Activated naive CD8-positive, alpha-beta T cell (primary cell): ENCODE results near the gene SUCNR1.
"Not testable (repeated sequence)": the region's sequence is repeated elsewhere in the genome, so short reads cannot be mapped to it uniquely, and the experiment has no call there.

Experiments
- H3K27ac Mint-ChIP-seq: one replicate; pipeline ENCODE4 v1.8.0; 2021; ENCODE audit warnings: mixed read lengths
- H3K27me3 Mint-ChIP-seq: one replicate; pipeline ENCODE4 v1.8.0; 2021; ENCODE audit warnings: mixed read lengths
- H3K36me3 Mint-ChIP-seq: one replicate; pipeline ENCODE4 v1.8.0; 2021; ENCODE audit warnings: mixed read lengths
- H3K4me1 Mint-ChIP-seq: one replicate; pipeline ENCODE4 v1.8.0; 2021; ENCODE audit warnings: low read depth, mixed read lengths
- H3K4me3 Mint-ChIP-seq: one replicate; pipeline ENCODE4 v1.8.0; 2021; ENCODE audit warnings: mild to moderate bottlenecking, mixed read lengths
- H3K9me3 Mint-ChIP-seq: one replicate; pipeline ENCODE4 v1.8.0; 2021; ENCODE audit warnings: low read depth, mixed read lengths

Gene SUCNR1

DNA sequence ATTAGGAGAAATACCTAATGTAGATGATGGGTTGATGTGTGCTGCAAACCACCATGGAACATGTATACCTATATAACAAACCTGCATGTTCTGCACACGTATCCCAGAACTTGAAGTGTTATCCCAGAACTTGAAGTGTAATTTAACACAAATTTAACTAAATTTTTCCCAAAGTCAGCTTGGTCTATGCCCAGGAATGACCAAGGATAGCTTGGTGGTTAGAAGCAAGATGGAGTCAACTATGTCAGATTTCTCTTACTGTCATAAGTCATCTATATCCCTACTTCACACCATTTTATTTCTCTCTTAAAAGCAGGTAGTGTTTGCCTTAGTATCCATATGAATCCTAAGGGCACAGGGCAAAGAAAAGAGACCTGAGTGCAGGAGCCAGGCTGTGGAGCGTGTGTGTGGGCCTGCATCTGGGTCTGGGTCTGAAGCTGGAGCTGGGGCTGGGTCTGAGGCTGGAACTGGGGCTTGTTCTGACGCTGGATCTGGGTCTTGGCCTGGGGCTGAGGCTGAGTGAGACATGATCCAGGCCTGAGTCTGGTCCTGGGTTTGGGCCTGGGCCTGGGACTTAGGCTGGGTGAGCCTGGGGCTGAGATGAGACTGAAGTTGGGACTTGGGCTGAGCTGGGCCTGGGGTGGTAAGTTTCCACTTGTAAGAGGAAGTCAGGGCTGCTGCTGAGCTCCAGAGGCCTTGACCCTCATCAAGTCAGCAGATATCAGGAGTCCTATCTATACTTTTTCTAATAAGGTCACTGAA, 14.2 kb downstream of the SUCNR1 start:
- not testable (repeated sequence) for H3K36me3 Mint-ChIP-seq, H3K4me3 Mint-ChIP-seq, H3K27me3 Mint-ChIP-seq, H3K9me3 Mint-ChIP-seq, H3K4me1 Mint-ChIP-seq, H3K27ac Mint-ChIP-seq

DNA sequence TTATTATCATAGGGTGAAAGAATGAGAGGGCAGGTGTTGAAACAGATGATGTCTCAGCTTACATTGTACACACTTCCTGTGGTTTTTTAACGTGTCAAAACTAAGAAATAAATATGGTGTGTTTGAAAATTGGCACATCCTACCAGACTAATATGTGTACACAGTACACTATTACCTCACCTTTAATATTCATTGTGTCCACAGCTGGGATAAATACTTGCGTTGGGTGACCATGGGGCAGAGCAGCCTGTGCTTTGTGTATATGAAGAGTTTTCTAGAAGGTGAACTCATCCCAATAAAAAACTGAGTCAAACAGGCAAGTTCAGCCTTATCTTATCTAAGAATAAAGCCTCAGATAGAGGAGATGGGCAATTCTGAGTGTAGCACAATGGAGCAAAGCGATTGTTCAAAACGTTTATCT, 17.3 kb downstream of the SUCNR1 start:
- no peak overlapping the region for H3K4me3 Mint-ChIP-seq
- H3K9me3 Mint-ChIP-seq = peaks cover 4% of the 10 kb centered on the region
- H3K27ac Mint-ChIP-seq = no peak overlapping the region
- peaks cover 10% of the 10 kb centered on the region for H3K4me1 Mint-ChIP-seq
- H3K27me3 Mint-ChIP-seq = no peaks in the 10 kb centered on the region
- peaks cover 3% of the 10 kb centered on the region for H3K36me3 Mint-ChIP-seq

- Mint-ChIP-seq H3K4me3 (no peak overlapping the region), H3K4me1 (peaks cover 10% of the 10 kb centered on the region), H3K9me3 (peaks cover 4% of the 10 kb centered on the region), H3K27ac (no peak overlapping the region), H3K27me3 (no peaks in the 10 kb centered on the region), H3K36me3 (peaks cover 3% of the 10 kb centered on the region)
These were observed 18.3 kb downstream of the SUCNR1 start for GRCh38 chr3:151891721-151892120.

- Mint-ChIP-seq H3K4me1 (peaks cover 10% of the 10 kb centered on the region), H3K36me3 (peaks cover 3% of the 10 kb centered on the region), H3K27me3 (no peaks in the 10 kb centered on the region), H3K27ac (no peak overlapping the region), H3K9me3 (peaks cover 4% of the 10 kb centered on the region), H3K4me3 (no peak overlapping the region)
These were observed 20.8 kb downstream of the SUCNR1 start for GRCh38 chr3:151894219-151894618.

GRCh38 chr3:151895478-151896241, 22.2 kb downstream of the SUCNR1 start:
- Mint-ChIP-seq H3K4me3 (no peak overlapping the region), H3K27me3 (no peaks in the 10 kb centered on the region), H3K9me3 (peaks cover 4% of the 10 kb centered on the region), H3K27ac (no peak overlapping the region), H3K4me1 (peaks cover 7% of the 10 kb centered on the region), H3K36me3 (peaks cover 3% of the 10 kb centered on the region)

DNA sequence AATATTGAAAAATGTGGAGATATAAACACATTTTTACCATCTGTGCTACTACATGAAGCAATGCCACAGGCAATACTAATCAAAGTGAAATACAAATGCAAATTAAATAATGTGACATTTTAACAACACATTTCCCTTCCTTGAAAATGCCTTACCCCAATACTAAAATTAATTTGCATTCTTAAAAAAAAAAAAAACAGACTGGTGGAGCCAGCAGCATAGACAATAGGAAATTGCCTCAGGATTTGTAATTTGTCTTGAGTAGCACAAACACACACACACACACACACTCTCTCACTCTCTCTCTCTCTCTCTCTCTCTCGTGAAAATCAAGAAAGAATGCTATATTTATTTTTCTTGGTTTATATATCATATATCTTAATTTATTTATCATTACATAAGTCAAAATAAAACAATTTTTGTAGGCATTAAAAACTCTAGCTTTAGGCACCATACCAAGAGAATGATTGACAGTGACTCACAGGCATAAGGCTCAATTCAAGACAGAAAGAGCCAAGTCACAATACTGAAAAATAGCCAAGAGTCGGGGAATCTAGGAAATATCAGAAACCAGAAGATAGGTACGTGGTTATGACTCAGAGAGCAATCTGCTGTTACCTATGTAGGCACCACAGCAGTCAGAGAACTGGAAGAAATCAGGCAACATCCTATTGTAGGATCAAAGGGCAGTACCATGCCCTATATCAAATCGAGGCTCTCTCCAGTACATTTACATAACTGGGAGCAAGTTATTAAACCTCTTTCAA, 23.0 kb downstream of the SUCNR1 start:
- Mint-ChIP-seq H3K27me3 (no peaks in the 10 kb centered on the region), H3K4me1 (peaks cover 3% of the 10 kb centered on the region), H3K4me3 (no peak overlapping the region), H3K27ac (no peak overlapping the region), H3K36me3 (peaks cover 3% of the 10 kb centered on the region), H3K9me3 (peaks cover 4% of the 10 kb centered on the region)

- not testable (repeated sequence) for H3K27ac Mint-ChIP-seq, H3K4me3 Mint-ChIP-seq, H3K4me1 Mint-ChIP-seq, H3K27me3 Mint-ChIP-seq, H3K9me3 Mint-ChIP-seq, H3K36me3 Mint-ChIP-seq
These were observed 24.7 kb downstream of the SUCNR1 start for GRCh38 chr3:151898121-151898520.

DNA sequence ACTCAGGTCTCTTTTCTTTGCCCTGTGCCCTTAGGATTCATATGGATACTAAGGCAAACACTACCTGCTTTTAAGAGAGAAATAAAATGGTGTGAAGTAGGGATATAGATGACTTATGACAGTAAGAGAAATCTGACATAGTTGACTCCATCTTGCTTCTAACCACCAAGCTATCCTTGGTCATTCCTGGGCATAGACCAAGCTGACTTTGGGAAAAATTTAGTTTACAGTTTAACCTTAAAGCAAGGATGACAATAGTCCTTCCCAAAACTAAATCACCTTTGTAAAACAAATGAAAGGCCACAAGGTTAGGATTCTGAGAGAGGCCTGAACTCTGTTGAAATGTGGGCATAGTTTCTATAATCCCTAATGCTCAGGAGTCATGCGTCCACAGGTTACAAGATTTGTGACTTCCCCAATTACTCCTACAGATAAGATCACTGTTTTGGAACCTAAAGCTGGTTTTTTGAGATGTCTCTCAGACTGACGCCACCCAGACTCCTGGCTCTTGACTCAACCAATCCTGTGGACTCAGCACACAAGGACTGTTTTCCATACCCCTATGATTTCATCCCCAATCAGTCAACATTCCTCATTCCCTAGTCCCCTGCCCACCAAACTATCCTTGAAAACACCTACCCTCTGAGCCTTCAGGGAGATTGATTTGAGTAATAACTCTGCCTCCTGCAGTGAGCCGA, 25.3 kb downstream of the SUCNR1 start:
- H3K9me3 Mint-ChIP-seq, H3K4me3 Mint-ChIP-seq, H3K27me3 Mint-ChIP-seq, H3K4me1 Mint-ChIP-seq, H3K27ac Mint-ChIP-seq, H3K36me3 Mint-ChIP-seq: not testable (repeated sequence)

- Mint-ChIP-seq H3K36me3 (no peaks in the 10 kb centered on the region), H3K4me3 (no peak overlapping the region), H3K9me3 (no peaks in the 10 kb centered on the region), H3K27me3 (no peaks in the 10 kb centered on the region), H3K27ac (no peak overlapping the region), H3K4me1 (peaks cover 3% of the 10 kb centered on the region)
These were observed 26.6 kb downstream of the SUCNR1 start for GRCh38 chr3:151899996-151900395.

DNA sequence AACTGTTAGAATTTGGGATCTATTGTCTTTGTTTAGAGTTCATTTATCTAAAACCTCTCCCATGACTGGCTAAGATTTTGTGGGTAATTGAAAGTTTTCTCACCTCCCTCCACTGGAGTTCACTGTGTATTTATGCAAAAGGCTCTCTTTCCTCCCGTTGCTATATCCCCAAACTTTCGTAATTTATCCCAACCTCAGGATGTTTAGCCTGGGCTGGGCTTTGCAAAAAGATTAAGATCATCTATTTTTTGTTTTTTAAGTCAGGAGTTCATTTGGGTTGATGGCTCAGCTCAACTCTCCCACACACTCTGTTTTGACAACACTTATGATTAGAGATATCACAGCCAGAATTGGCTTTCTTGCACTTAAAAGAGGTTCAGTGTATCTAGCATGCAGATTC, 27.0 kb downstream of the SUCNR1 start:
- no peak overlapping the region for H3K27ac Mint-ChIP-seq
- no peaks in the 10 kb centered on the region for H3K9me3 Mint-ChIP-seq
- H3K4me3 Mint-ChIP-seq = no peak overlapping the region
- H3K27me3 Mint-ChIP-seq = no peaks in the 10 kb centered on the region
- H3K4me1 Mint-ChIP-seq = peaks cover 1% of the 10 kb centered on the region
- no peaks in the 10 kb centered on the region for H3K36me3 Mint-ChIP-seq

GRCh38 chr3:151900884-151901643, 27.6 kb downstream of the SUCNR1 start:
- H3K36me3 Mint-ChIP-seq = no peaks in the 10 kb centered on the region
- H3K4me3 Mint-ChIP-seq = no peak overlapping the region
- H3K27ac Mint-ChIP-seq = no peak overlapping the region
- no peaks in the 10 kb centered on the region for H3K4me1 Mint-ChIP-seq
- no peaks in the 10 kb centered on the region for H3K9me3 Mint-ChIP-seq
- H3K27me3 Mint-ChIP-seq = no peaks in the 10 kb centered on the region

DNA sequence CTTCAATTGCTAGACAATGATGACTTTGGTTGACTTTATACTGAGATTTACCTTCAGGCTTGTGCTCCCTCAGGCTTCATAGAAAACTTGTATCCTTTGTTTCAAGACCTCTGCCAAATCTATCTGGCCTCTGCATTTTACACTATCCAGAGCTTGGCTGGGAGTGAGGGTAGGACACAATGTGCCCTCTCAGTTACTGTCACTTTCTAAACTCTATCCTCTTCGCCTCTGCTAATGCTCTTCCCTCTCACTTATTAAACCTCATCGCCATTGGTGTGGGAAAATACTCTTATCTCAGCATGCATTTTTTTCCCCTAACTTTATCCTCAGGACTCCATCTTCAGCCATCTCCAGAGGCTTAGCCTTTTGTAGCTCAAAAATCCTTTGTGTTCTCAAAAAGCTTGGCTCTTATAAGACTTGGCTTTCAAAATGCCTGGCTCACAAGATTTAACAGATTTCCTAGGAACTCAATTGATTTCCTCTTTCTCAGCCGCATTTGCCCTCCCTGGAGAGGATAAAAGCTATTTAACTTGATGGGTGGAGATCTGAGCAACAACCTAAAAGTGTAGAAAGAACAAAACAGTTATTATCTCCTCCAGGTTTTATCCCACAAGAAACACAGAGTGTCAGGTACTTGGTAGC, 28.3 kb downstream of the SUCNR1 start:
- no peaks in the 10 kb centered on the region for H3K9me3 Mint-ChIP-seq
- no peak overlapping the region for H3K27ac Mint-ChIP-seq
- no peaks in the 10 kb centered on the region for H3K4me1 Mint-ChIP-seq

DNA sequence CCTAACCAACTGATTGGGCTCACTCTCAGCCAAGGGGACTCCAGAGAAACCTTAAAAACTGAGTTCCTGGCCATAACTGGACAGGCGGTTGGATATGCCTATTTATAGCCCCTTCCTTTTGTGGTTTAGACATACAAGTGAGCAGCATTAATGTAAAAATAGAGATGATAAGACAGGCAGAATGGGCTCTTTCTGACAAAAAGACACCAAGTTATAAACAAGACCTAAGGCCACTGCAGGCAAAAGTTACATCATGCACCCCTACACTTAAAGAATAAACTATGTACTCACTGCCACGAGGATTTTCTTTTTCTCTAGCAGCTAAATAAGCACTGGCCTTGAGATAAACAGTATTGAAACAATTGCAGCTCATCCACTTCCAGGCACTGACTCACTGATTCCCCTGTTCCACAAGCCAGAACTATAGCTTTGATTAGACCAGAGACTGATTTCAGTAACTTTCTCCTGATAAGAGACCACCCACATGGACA, 30.1 kb downstream of the SUCNR1 start:
- H3K4me1 Mint-ChIP-seq = no peaks in the 10 kb centered on the region
- no peak overlapping the region for H3K27ac Mint-ChIP-seq
- no peaks in the 10 kb centered on the region for H3K36me3 Mint-ChIP-seq
- no peaks in the 10 kb centered on the region for H3K9me3 Mint-ChIP-seq
- no peaks in the 10 kb centered on the region for H3K27me3 Mint-ChIP-seq
- H3K4me3 Mint-ChIP-seq = no peak overlapping the region

More for the DNA sequence above, 28.3 kb downstream of the SUCNR1 start:
- Mint-ChIP-seq H3K36me3 (no peaks in the 10 kb centered on the region), H3K27me3 (no peaks in the 10 kb centered on the region), H3K4me3 (no peak overlapping the region)

GRCh38 chr3:151905647-151906046, 32.2 kb downstream of the SUCNR1 start:
- Mint-ChIP-seq H3K27me3 (peaks cover 2% of the 10 kb centered on the region), H3K4me3 (no peak overlapping the region)

More at GRCh38 chr3:151905647-151906046, 32.2 kb downstream of the SUCNR1 start:
- Mint-ChIP-seq H3K4me1 (no peaks in the 10 kb centered on the region), H3K27ac (no peak overlapping the region), H3K36me3 (no peaks in the 10 kb centered on the region), H3K9me3 (no peaks in the 10 kb centered on the region)
